ENCODE results near the gene KCND1. TPM values are rescaled to one million over a fixed set of nuclear protein-coding genes. Genes with fewer than 3 reads are reported as not detected.

The KCND1 gene
- total and polyA plus RNA-seq, 4 donors, result 0.17 to 1.1 (median 0.28) TPM

- Histone ChIP-seq H3K4me1 (ENCODE audit: control insufficient read depth in 4 of 4, insufficient read depth in 4 of 4, low read length in 3 of 4) (peaks cover 6 to 30% (median 13%) of the 10 kb centered on the region in 4 donors), H3K9ac (ENCODE audit: low read depth in 1 of 2, low read length in 2 of 2) (no peak overlapping the region), H3K36me3 (ENCODE audit: control insufficient read depth in 4 of 4, insufficient read depth in 3 of 4, low read depth in 1 of 4, low read length in 3 of 4) (peaks cover 0 to 1% (median under 1%) of the 10 kb centered on the region in 4 donors), H3K9me3 (ENCODE audit: control insufficient read depth in 4 of 4, low read length in 3 of 4) (no peaks in the 10 kb centered on the region), H3K4me3 (ENCODE audit: low read depth in 1 of 3, low read length in 3 of 3) (no peak overlapping the region), H3K27ac (ENCODE audit: low read depth in 1 of 2, low read length in 2 of 2) (peak overlapping the region; percentile 21 to 47), H3K27me3 (ENCODE audit: control insufficient read depth in 4 of 4, insufficient read depth in 4 of 4, low read length in 3 of 4) (no peaks in the 10 kb centered on the region)
- DNase-seq (ENCODE audit: low spot score), result no peak
- no peak for TF ChIP-seq ZBTB33 (IDR thresholded peaks at IDR 0.05)
- TF ChIP-seq ATF3 (IDR thresholded peaks at IDR 0.05), result no peak
- TF ChIP-seq RXRA (IDR thresholded peaks at IDR 0.05), result no peak
- no peak for TF ChIP-seq EGR1 (IDR thresholded peaks at IDR 0.05; ENCODE audit: low read depth in 2 of 2)
- no peak for TF ChIP-seq RAD21 (IDR thresholded peaks at IDR 0.05)
- no peak for TF ChIP-seq CTCF (IDR thresholded peaks at IDR 0.05; ENCODE audit: low read depth, low read length, missing input control)
- TF ChIP-seq YY1 (IDR thresholded peaks at IDR 0.05), result no peak
- TF ChIP-seq SP1 (IDR thresholded peaks at IDR 0.05), result no peak
- TF ChIP-seq FOXA1 (IDR thresholded peaks at IDR 0.05), result no peak
- TF ChIP-seq HNF4A (conservative IDR thresholded peaks at IDR 0.05), result no peak
- no peak for TF ChIP-seq REST (IDR thresholded peaks at IDR 0.05)
- TF ChIP-seq JUND (IDR thresholded peaks at IDR 0.05), result no peak
- TF ChIP-seq GABPA (IDR thresholded peaks at IDR 0.05 in 1 of 2, conservative IDR thresholded peaks at IDR 0.05 in 1 of 2), result no peak
- no peak for TF ChIP-seq FOXA2 (IDR thresholded peaks at IDR 0.05)
- no peak for TF ChIP-seq HNF4G (IDR thresholded peaks at IDR 0.05)
- TF ChIP-seq TAF1 (conservative IDR thresholded peaks at IDR 0.05), result no peak
- 85% methylated on average over 3 of the region's 3 CpGs for WGBS
Observed at GRCh38 chrX:48939524-48940228, 32.0 kb downstream of the KCND1 start.
